HG02759 (cell line): ENCODE data around the gene CFAP58.

Source experiments
- ATAC-seq: cut with Tn5 transposase; IDR thresholded peaks from one replicate; pipeline ENCODE4 v1.9.1; 2021; ENCODE audit warnings: mild to moderate bottlenecking, moderate library complexity; ENCODE audit not compliant: unreplicated experiment

The CFAP58 gene

DNA sequence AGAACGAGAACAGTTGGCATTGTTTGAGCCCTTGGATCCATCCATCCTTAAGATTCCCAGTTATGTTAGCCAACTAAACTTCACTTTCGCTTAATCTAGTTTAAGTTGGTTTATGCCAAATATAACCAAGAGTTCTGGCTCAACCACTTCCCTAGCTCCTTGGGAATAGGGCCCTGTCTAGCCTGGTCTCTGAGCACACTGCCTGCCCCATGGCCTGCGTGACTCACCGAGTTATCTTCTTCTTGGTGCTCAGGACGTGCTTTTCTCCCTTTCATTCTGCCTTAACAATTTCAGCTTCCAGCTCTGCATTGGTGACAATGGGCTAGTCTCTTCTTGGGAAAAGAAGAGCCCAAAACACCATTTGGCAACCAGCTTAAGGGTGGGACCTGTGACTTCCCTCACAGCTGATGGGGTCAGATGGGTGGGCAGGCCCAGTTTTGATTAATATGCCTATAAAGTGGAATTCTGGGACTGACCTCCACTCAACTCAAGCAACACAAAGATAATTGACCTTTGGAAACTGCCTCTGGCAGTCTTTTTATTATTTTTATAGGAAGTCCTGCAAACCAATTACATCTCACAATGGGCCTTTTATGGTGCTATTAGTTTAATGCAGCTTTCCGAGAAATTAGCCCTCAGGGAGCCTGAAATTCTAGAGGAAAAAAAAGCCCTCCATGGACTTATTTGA lies 126.4 kb downstream of the CFAP58 start:
- no peak for ATAC-seq

DNA sequence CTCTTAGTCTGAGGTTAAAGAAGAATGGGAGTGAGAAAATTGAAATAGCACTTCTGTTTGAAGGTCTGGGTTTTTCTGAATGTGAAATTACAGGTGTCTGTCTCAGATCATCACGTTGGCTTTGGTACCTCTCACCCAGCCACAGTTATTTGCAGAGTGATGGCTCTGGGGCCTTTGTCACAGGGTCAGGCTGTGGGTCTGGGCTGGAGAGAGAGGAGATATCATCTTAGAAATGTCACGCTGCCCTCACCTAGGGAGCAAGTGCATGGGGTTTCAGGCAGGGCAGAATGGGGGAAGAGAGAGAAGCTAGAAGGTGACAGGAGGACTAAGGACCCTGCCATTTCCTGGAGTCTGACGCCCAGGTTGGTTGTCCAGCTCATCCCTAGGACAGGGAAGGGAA lies 127.2 kb downstream of the CFAP58 start:
- no peak for ATAC-seq

DNA sequence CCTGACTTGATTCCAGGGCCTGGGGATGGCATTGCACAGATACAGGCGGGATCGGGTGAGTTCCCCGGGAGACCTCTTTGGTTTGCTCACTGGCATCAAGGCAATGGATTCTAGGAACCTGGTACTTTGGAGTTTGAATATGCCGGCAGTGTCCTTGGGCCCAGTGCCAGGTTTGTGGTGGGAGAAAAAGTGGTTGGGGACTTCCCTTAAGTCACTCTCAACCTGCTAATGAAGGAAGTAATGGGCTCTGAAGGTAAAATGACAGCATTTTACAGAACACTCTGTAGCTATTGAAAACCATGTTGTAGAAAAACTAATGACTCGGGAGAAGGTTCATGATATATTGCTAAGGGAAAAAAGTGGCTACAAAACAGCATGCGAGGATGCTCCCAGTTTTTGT lies 129.9 kb downstream of the CFAP58 start:
- no peak for ATAC-seq

DNA sequence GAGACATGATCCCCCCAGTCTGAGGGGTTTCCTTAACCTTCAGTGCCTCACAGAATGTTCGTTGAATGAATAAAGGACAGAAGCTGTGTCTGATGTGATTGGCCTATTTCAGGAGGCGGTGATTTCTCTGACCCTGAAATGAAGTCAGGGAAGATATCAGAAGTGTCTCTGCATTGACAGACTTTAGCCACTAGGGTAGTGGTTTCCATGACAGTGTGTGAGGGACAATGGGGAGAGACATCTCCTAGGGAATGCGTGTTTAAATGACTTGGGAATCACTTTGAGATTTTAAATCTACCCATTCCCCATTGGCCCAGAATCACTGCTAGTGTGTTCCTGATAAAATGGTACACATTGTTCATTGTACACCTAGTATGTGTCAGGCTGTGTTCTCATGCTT lies 132.0 kb downstream of the CFAP58 start:
- no peak for ATAC-seq

DNA sequence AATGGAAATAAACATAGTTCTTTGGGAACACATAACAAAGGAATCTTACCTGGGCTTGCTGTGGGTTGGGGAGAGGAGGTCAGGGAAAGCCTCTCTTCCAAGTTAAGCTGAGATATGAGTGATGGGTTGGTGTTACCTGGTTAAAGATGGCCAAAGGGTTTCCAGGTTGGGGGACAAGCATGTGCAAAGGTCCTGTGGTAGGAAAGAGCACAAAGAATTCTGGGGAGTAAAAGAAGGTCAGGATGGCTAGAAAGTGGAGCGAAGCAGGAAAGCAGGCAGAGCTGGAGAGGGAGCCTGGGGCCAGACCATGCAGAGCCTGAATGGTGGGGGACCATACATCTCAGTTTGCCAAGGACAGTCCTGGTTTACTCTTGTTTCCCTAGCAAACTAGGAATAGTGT lies 133.2 kb downstream of the CFAP58 start:
- ATAC-seq = no peak

DNA sequence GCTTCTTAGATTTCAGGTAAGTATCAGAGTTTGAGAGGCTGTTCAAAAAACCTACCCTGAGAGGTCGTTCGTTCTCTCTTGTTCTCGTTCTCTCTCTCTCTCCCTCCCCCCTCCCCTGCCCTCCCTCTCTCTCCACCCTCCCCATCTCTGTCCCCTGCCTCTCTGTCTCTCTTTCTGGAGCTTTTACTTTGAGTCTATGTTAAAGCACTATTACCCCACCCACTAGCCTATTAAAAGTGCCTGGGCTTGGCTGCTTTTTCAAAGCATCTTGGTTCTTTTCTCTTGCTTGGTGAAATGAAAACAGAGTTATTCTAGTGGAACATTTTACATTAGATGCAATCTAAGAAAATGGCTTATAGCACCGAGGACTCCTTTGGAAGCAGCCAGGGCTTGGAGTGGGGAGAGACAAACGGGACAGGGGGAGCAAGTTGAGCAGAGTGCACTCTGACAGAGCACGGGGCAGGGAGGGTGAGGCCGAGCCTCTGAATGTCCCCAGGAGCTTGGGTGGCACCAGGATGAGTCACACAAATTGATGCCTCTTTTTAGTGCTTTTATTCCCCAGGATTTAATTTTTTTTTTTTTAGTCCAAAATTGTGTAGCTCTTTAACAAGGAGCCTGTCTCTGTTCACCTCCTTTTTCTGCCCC lies 134.3 kb downstream of the CFAP58 start:
- no peak for ATAC-seq

DNA sequence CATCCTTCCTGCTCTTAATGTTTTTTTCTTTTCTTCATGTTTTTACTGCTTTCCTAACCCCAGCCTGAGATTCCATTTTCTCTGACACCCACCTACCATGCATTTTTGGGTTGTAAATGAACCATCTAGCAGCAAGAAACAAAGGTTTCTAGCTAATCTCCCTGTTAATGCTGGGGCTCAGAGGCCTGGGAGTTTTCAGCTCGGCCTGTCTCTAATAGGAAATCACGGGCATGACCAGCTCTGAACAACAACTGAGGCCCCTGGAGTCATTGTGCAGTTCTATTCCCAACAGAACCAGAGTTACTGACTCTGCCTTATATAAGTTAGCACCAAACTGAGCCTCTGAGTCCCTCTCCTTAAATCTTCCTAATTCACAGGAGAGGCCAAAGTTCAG lies 134.8 kb downstream of the CFAP58 start:
- no peak for ATAC-seq

DNA sequence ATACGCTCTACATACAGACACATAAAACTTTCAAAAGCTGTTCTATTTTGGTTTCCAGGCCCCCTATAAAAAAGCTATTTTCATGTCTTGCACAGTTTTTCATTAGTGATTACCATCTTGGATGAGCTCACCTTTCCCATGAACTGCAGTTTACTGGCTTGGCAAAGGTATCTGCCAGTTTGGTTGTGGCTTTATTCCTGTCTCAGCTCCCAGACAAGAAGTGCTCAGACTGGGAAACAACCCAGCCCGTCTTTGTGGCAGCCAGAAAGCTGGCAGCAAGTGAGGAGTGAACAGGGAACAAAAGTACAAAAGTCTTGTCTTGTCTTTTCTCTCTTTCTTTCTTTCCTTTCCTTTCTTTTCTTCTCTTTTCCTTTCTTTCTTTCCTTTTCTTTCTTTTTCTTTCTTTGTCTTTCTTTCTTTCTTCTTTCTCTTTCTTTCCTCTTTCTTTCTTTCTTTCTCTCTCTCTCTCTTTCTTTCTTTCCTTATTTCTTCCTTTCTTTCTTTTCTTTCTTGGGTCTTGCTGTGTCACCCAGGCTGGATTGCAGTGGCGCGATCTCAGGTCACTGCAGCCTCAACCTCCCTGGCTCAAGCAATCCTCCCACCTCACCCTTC lies 138.8 kb downstream of the CFAP58 start:
- no peak for ATAC-seq

DNA sequence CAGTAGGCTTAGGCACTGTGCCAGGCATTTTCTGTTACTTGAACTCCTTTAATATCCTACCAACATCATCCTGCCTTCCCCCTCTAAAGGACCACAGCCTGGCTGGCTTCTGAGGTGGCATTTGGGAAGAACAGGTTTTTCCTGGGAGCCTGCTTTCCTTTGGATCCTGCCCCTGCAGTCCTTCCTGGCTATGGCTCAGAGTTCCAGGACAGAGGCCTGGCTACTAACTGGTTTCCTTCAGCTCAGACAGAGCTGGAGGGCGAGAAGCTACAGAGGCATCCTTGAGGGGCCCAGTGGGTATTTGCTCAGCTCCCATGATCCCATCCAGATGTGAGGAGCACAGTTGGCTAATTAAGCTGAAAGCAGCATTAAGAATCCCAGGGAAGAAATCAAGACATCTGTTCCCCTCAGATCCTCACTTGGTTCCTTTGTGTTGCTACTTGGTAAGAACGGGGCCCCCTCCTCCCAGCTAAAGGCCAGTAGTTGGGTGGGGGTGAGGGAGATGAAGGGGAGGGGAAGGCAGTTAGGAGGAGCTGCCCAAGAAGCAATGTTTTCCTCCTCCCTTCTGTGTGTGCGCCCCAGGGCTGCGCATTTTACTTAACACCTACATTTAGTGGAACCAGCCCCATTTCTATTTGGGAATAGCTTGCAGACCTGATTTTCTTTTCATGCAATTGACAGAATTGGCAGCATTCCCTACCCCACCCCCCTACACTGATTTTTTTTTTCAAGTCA lies 144.9 kb downstream of the CFAP58 start:
- no peak for ATAC-seq

DNA sequence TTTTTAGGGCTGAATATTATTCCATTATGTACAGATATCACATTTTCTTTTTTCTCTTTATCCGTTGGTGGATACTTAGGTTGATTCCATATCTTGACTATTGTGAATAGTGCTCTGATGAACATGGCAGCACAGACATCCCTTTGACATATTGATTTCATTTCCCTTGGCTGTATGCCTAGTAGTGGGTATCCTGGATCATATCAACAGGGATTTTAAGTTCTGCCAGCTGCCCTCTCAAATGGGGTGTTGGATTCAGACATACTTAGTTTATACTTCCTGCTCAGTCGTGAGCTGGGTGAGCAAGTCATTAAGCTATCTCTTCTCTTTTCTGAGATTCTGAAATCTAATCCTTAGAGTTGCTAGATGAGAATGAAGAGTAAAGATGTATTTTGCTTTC lies 147.8 kb downstream of the CFAP58 start:
- ATAC-seq = no peak

DNA sequence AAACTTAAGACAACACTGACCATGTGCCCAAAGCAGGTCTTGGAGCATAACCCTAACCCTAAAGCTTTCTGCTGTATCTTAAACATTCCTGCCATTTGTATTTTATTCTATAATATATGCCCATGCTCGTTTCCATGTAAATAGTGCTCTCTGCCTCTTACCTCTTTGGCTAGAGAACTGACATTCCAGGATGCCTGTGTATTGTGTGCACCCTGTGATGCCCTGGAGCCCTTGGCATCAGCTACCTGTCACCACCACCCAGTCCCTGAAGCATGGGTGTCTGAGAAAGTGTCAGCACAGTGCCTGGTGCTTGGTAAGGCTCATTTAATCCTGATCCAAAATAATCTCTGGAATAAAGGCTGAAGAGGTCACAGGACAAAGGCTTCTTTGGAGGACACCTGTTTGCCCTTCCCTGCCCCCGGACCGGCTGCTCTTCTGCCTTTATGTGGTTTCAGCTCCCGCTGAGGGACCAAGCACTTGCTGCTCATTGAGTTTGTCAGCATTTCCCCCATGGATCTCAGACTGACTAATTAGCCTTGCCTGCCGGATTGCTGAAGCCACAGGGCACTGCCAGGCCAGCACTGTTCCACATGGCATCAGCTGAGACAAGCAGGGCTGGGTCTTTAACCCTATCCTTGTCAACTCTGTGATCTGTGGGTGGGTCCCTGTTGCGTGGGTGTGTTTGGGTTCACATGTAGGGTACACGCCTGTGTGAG lies 148.4 kb downstream of the CFAP58 start:
- no peak for ATAC-seq

DNA sequence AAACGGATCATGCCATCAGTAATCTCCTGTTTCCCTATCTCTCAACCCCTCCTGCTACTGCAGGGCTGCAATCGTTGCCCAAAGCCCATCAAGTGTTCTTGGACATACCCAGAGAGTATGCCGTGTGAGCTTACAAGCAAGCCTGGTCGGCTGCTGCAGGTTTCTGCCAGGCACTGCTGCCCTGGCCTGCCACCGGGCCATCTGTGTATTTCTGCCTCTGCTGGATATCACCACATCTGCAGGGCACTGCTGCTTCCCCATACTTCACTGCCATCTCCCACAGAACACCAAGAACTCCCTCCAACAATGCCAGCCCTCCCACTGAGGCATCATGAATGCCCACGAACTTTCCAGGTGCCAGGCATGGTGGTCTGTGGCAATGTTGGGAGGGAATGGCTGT lies 149.3 kb downstream of the CFAP58 start:
- no peak for ATAC-seq
